HCT116 (cell line): Measurements from ENCODE around the gene PLEKHG3.
A peak's percentile ranks its signal among the peaks of the same experiment; 100 is the strongest.

Experiments
- EGR1 ChIP-seq: IDR thresholded peaks from 2 replicates; pipeline ENCODE4 v1.6.1; 2012; ENCODE audit warnings: low read depth
- EZH2 ChIP-seq: fragments of 200-600 bp; sonication (generic); IDR thresholded peaks from 2 replicates; pipeline ENCODE4 v1.6.1; 2017; ENCODE audit warnings: antibody characterized with exemption, mixed run types
- POLR2A ChIP-seq: IDR thresholded peaks from 2 replicates; pipeline ENCODE4 v1.7.0; 2011; ENCODE audit warnings: borderline replicate concordance; ENCODE audit not compliant: insufficient read depth, insufficient read length; ENCODE audit errors: extremely low read depth
- POLR2AphosphoS5 ChIP-seq: IDR thresholded peaks from 2 replicates; pipeline ENCODE4 v1.6.1; 2011; ENCODE audit warnings: mild to moderate bottlenecking, low read depth, low read length, moderate library complexity
- RAD21 ChIP-seq: IDR thresholded peaks from 2 replicates; pipeline ENCODE4 v1.6.1; 2012; ENCODE audit warnings: low read depth, mild to moderate bottlenecking
- REST ChIP-seq: IDR thresholded peaks from 2 replicates; pipeline ENCODE4 v1.6.1; 2012; ENCODE audit warnings: low read depth
- TF ChIP-seq, protein P1 (sequence below), 3 experiments: fragments of 200-600 bp in 1 of 3; sonication (generic) in 1 of 3; IDR thresholded peaks in 2 of 3; conservative IDR thresholded peaks in 1 of 3; 2 replicates each; pipeline ENCODE4 v1.5.1; 2012 to 2017; ENCODE audit warnings: low read depth in 2 of 3, low read length in 2 of 3, antibody characterized with exemption in 1 of 3, borderline replicate concordance in 1 of 3, control low read depth in 1 of 3, mild to moderate bottlenecking in 1 of 3, mixed read lengths in 1 of 3, mixed run types in 1 of 3, moderate library complexity in 1 of 3; ENCODE audit not compliant: insufficient read depth in 1 of 3

DNA sequence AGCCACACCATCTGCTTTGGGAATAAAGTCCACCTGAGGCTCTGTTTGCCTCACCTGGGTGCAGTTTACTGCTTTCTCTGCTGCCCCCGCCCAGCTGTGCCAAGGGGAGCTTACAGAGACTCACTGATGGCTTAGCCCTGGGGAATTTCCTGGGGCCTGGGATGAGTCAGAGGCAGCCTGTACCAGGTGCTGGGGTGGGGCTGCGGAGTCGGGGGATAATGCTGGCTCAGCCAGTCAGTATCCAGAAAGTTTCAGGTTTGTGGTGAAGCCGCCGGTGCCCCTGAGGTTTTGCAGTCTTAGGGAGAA lies 22.3 kb downstream of the PLEKHG3 start:
- no peak for TF ChIP-seq POLR2A
- TF ChIP-seq, protein P1, sequence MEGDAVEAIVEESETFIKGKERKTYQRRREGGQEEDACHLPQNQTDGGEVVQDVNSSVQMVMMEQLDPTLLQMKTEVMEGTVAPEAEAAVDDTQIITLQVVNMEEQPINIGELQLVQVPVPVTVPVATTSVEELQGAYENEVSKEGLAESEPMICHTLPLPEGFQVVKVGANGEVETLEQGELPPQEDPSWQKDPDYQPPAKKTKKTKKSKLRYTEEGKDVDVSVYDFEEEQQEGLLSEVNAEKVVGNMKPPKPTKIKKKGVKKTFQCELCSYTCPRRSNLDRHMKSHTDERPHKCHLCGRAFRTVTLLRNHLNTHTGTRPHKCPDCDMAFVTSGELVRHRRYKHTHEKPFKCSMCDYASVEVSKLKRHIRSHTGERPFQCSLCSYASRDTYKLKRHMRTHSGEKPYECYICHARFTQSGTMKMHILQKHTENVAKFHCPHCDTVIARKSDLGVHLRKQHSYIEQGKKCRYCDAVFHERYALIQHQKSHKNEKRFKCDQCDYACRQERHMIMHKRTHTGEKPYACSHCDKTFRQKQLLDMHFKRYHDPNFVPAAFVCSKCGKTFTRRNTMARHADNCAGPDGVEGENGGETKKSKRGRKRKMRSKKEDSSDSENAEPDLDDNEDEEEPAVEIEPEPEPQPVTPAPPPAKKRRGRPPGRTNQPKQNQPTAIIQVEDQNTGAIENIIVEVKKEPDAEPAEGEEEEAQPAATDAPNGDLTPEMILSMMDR (IDR thresholded peaks at IDR 0.05 in 2 of 3, conservative IDR thresholded peaks at IDR 0.05 in 1 of 3; ENCODE audit: borderline replicate concordance in 1 of 3, insufficient read depth in 1 of 3, low read depth in 2 of 3, low read length in 2 of 3), result no peak
- TF ChIP-seq EGR1, result no peak
- TF ChIP-seq EZH2, result no peak
- TF ChIP-seq POLR2AphosphoS5, result peak; percentile 57
- no peak for TF ChIP-seq REST
- no peak for TF ChIP-seq RAD21
